Endothelial cell of umbilical vein (primary cell): ENCODE results near the gene GDPD3. TPM values are rescaled to one million over a fixed set of nuclear protein-coding genes. Genes with fewer than 3 reads are reported as not detected.

Experiments used
- BruUV-seq: library from RNA; stranded (reverse); fragments of 400-500 nt; replicated peaks from 2 replicates; lab custom pipeline; 2021; lab: Mats Ljungman, UMichigan
- CTCF ChIA-PET: fragments of 300-600, 350-600 bp; sonication (Branson Sonifier 250); formaldehyde crosslinking; loops from one replicate; lab custom pipeline; 2021; ENCODE audit warnings: antibody characterized with exemption, inconsistent platforms; lab: Charles Lee
- POLR2A ChIA-PET: fragments of 300-600, 350-600 bp; sonication (Branson Sonifier 250); formaldehyde crosslinking; loops from one replicate; lab custom pipeline; 2021; ENCODE audit warnings: antibody characterized with exemption, inconsistent platforms; lab: Charles Lee
- DNase-seq: peaks from one replicate; pipeline ENCODE4 v3.0.0-alpha.2; 2011; ENCODE audit warnings: low read depth, low spot score
- FAIRE-seq: peaks from 2 replicates; lab custom pipeline; 2011; peaks lifted over from hg19 to GRCh38; lab: Jason Lieb, UNC
- H2AFZ ChIP-seq: 2 replicates; pipeline ENCODE4 v1.6.0; 2012; ENCODE audit warnings: low read depth, low read length, control low read depth, inconsistent platforms
- H3K27ac ChIP-seq: 2 replicates; pipeline ENCODE4 v1.5.1; 2011; ENCODE audit warnings: low read depth, mild to moderate bottlenecking, control low read depth, low read length, moderate library complexity; ENCODE audit not compliant: insufficient read depth
- H3K27me3 ChIP-seq, 2 experiments: 2 replicates each; pipeline versions ENCODE4 v1.6.0 to v1.6.1; 2011; ENCODE audit warnings: low read length in 2 of 2, mixed read lengths in 1 of 2; ENCODE audit not compliant: control insufficient read depth in 2 of 2, insufficient read depth in 2 of 2
- H3K36me3 ChIP-seq, 2 experiments: 2 replicates in 1 of 2; 3 replicates in 1 of 2; pipeline ENCODE4 v1.5.1; 2011; ENCODE audit warnings: low read length in 2 of 2, mild to moderate bottlenecking in 1 of 2, moderate library complexity in 1 of 2; ENCODE audit not compliant: control insufficient read depth in 2 of 2, insufficient read depth in 2 of 2; ENCODE audit errors: extremely low read depth in 1 of 2
- H3K4me1 ChIP-seq: 3 replicates; pipeline ENCODE4 v1.5.1; 2011; ENCODE audit warnings: mild to moderate bottlenecking, low read length; ENCODE audit not compliant: control insufficient read depth, insufficient read depth; ENCODE audit errors: extremely low read depth
- H3K4me2 ChIP-seq: 2 replicates; pipeline ENCODE4 v1.6.1; 2011; ENCODE audit warnings: low read length, control low read depth, mixed read lengths; ENCODE audit not compliant: insufficient read depth
- H3K4me3 ChIP-seq, 3 experiments: fragments of 200-600 bp in 1 of 3; sonication (generic), shearing (Covaris generic) in 1 of 3; replicated peaks in 1 of 3; 2 replicates each; pipeline ENCODE4 v1.5.1; 2011 to 2016; ENCODE audit warnings: control low read depth in 3 of 3, low read length in 3 of 3, mild to moderate bottlenecking in 2 of 3, inconsistent platforms in 1 of 3, low read depth in 1 of 3, moderate library complexity in 1 of 3; ENCODE audit not compliant: insufficient read depth in 1 of 3
- H3K79me2 ChIP-seq: 2 replicates; pipeline ENCODE4 v1.6.0; 2012; ENCODE audit warnings: low read length, inconsistent platforms; ENCODE audit not compliant: control insufficient read depth, insufficient read depth
- H3K9ac ChIP-seq: replicated peaks from 2 replicates; pipeline ENCODE3; 2011; ENCODE audit warnings: low read length, control low read depth; ENCODE audit not compliant: insufficient read depth; ENCODE audit errors: extremely low read depth
- H3K9me1 ChIP-seq: replicated peaks from 3 replicates; pipeline ENCODE4 v1.6.0; 2011; ENCODE audit warnings: mild to moderate bottlenecking, low read length; ENCODE audit not compliant: control insufficient read depth, insufficient read depth; ENCODE audit errors: extremely low read depth
- H3K9me3 ChIP-seq: replicated peaks from 2 replicates; pipeline ENCODE4 v1.5.1; 2012; ENCODE audit warnings: low read length, inconsistent platforms; ENCODE audit not compliant: control insufficient read depth, insufficient read depth
- H4K20me1 ChIP-seq: replicated peaks from 2 replicates; pipeline ENCODE3; 2011; ENCODE audit warnings: mild to moderate bottlenecking, low read length; ENCODE audit not compliant: control insufficient read depth, insufficient read depth; ENCODE audit errors: extremely low read depth
- CTCF ChIP-seq, 2 donors: IDR thresholded peaks; 1 replicate in 1 of 2; 2 replicates in 1 of 2; pipeline ENCODE4 v1.5.1; 2011; ENCODE audit warnings: low read length in 2 of 2, mild to moderate bottlenecking in 2 of 2, moderate library complexity in 2 of 2, control low read depth in 1 of 2, inconsistent platforms in 1 of 2, low read depth in 1 of 2; ENCODE audit not compliant: insufficient read depth in 1 of 2; ENCODE audit errors: extremely low read depth in 1 of 2
- EZH2 ChIP-seq: IDR thresholded peaks from 2 replicates; pipeline ENCODE4 v1.6.1; 2012; ENCODE audit warnings: borderline replicate concordance, low read depth, mild to moderate bottlenecking, moderate library complexity, low read length, inconsistent platforms; ENCODE audit not compliant: severe bottlenecking
- FOS ChIP-seq: IDR thresholded peaks from 2 replicates; pipeline ENCODE4 v1.6.1; 2011; ENCODE audit warnings: mild to moderate bottlenecking, low read length, moderate library complexity, borderline replicate concordance; ENCODE audit not compliant: insufficient read depth
- GATA2 ChIP-seq: IDR thresholded peaks from 2 replicates; pipeline ENCODE4 v1.7.0; 2011; ENCODE audit warnings: low read depth, mild to moderate bottlenecking, moderate library complexity, mixed read lengths, low read length; ENCODE audit not compliant: insufficient read length, insufficient read depth
- JUN ChIP-seq: IDR thresholded peaks from 2 replicates; pipeline ENCODE4 v1.6.1; 2011; ENCODE audit warnings: borderline replicate concordance, low read depth; ENCODE audit not compliant: insufficient read length, insufficient read depth
- MAX ChIP-seq: IDR thresholded peaks from 2 replicates; pipeline ENCODE4 v1.6.1; 2011; ENCODE audit not compliant: insufficient read depth, insufficient read length
- MYC ChIP-seq: IDR thresholded peaks from one replicate; pipeline ENCODE4 v1.6.1; 2011; ENCODE audit warnings: mild to moderate bottlenecking, low read depth, low read length
- POLR2A ChIP-seq: IDR thresholded peaks from 2 replicates; pipeline ENCODE4 v1.6.1; 2012; ENCODE audit warnings: low read depth, mild to moderate bottlenecking, control low read depth, low read length
- POLR2AphosphoS5 ChIP-seq: IDR thresholded peaks from 2 replicates; pipeline ENCODE4 v1.6.1; 2012; ENCODE audit warnings: low read depth, mild to moderate bottlenecking, control low read depth, low read length, moderate library complexity; ENCODE audit not compliant: insufficient read depth
- dilution Hi-C: fragments of 300-500 bp; cut with MboI; formaldehyde crosslinking; loops from one replicate; pipeline ENCODE4 v1.15.0; 2019; ENCODE audit warnings: low sequenced_read_pairs; ENCODE audit not compliant: extremely low pct_ligation_motif_present
- intact Hi-C: fragments of 100-400 bp; cut with micrococcal nuclease; formaldehyde crosslinking; loops from one replicate; pipeline ENCODE4 v1.10.0; 2022
- polyA plus RNA-seq, 4 experiments: library from polyadenylated mRNA; depleted of rRNA in 3 of 4; stranded (reverse) in 3 of 4; unstranded in 1 of 4; fragments of >200 nt; gene quantifications; 2 replicates each; pipeline versions ENCODE4 v1.2.1 to v1.2.3, GENCODE V29; 2011 to 2012; ENCODE audit warnings: missing spikeins in 1 of 4
- total RNA-seq: library from RNA; stranded (reverse); gene quantifications from 2 replicates; pipeline ENCODE4 v1.2.3, GENCODE V29; 2021

Gene GDPD3
- total and polyA plus RNA-seq, 2 donors (not counting 3 experiments of a cell fraction or from before 2014, with no cell fraction given): 8.0 to 18.6 TPM

- FAIRE-seq (no peak), DNase-seq (no peak)
- no peaks in the 10 kb centered on the region for H3K79me2 ChIP-seq
- no peak overlapping the region for H2AFZ ChIP-seq
- H3K9me3 ChIP-seq: no peaks in the 10 kb centered on the region
- ChIA-PET POLR2A (no interaction called here), CTCF (interaction anchor here (0.6 to 5.6 kb wide), 14 partner anchors 12 to 538 kb away, joined by 3 to 55 read pairs (median 14); partner anchors contain the start of genes ALDOA, DCTPP1, GDPD3 and PPP4C)
- peaks cover 0 to 8% of the 10 kb centered on the region in 2 experiments for H3K36me3 ChIP-seq
- TF ChIP-seq MAX (no peak), EZH2 (no peak), JUN (no peak), MYC (no peak), POLR2A (no peak), CTCF (IDR thresholded peaks at IDR 0.05; ENCODE audit: extremely low read depth in 1 of 2, insufficient read depth in 1 of 2, low read depth in 1 of 2, low read length in 2 of 2) (no peak), POLR2AphosphoS5 (no peak), GATA2 (no peak), FOS (no peak)
- H3K9ac ChIP-seq: no peak overlapping the region
- no peaks in the 10 kb centered on the region for H3K9me1 ChIP-seq
- H3K4me2 ChIP-seq: no peak overlapping the region
- peaks cover 23% of the 10 kb centered on the region for H3K4me1 ChIP-seq
- BruUV-seq: no TSS peak
- H3K4me3 ChIP-seq: no peak overlapping the region
- intact Hi-C loops: loop anchor here (2.0 to 10.0 kb wide), 4 partner anchors 14 to 564 kb away; partner anchors contain the start of genes FBRS, PRR14 and ZNF771
- dilution Hi-C loops: no loop called here
- H3K27ac ChIP-seq: no peak overlapping the region
- no peaks in the 10 kb centered on the region for H4K20me1 ChIP-seq
- no peaks in the 10 kb centered on the region for H3K27me3 ChIP-seq
Observed at GRCh38 chr16:30090610-30091331, 22.6 kb downstream of the GDPD3 start.
